Measurements from ENCODE around the gene LPCAT1. TPM values are rescaled to one million over a fixed set of nuclear protein-coding genes. Genes with fewer than 3 reads are reported as not detected.

The LPCAT1 gene
- total RNA-seq, 1 donor from 2014 or later, result 269 TPM

- no peak for DNase-seq
- no peak for TF ChIP-seq CTCF (IDR thresholded peaks at IDR 0.05)
- H3K27me3 Mint-ChIP-seq, result peaks cover 40% of the 10 kb centered on the region
- CTCF ChIA-PET, result no interaction called here
- H3K9me3 Mint-ChIP-seq, result peaks cover 7% of the 10 kb centered on the region
- intact Hi-C loops (cut with micrococcal nuclease), result no loop called here
- no peaks in the 10 kb centered on the region for H3K36me3 Mint-ChIP-seq (ENCODE audit: low read depth)
- POLR2A ChIA-PET, result no interaction called here
- H3K4me3 Mint-ChIP-seq, result no peak overlapping the region
- no peak overlapping the region for H3K27ac Mint-ChIP-seq
- H3K4me1 Mint-ChIP-seq, result no peaks in the 10 kb centered on the region
- ATAC-seq (ENCODE audit: low read depth), result no peak
Measured at GRCh38 chr5:1437876-1438559, 85.7 kb downstream of the LPCAT1 start.

GRCh38 chr5:1437226-1437829 is 86.4 kb downstream of the LPCAT1 start:
- ATAC-seq (ENCODE audit: low read depth), result no peak
- Mint-ChIP-seq H3K4me3 (no peak overlapping the region), H3K36me3 (ENCODE audit: low read depth) (no peaks in the 10 kb centered on the region), H3K4me1 (no peaks in the 10 kb centered on the region), H3K9me3 (peaks cover 7% of the 10 kb centered on the region), H3K27me3 (peaks cover 33% of the 10 kb centered on the region), H3K27ac (no peak overlapping the region)
- POLR2A ChIA-PET, result no interaction called here
- CTCF ChIA-PET, result no interaction called here
- no peak for TF ChIP-seq CTCF (IDR thresholded peaks at IDR 0.05)
- intact Hi-C loops (cut with micrococcal nuclease), result no loop called here
- DNase-seq, result no peak

- intact Hi-C loops (cut with micrococcal nuclease), result no loop called here
- TF ChIP-seq CTCF (IDR thresholded peaks at IDR 0.05), result no peak
- Mint-ChIP-seq H3K4me3 (no peak overlapping the region), H3K4me1 (no peaks in the 10 kb centered on the region), H3K27ac (no peak overlapping the region), H3K27me3 (peaks cover 29% of the 10 kb centered on the region), H3K9me3 (peaks cover 7% of the 10 kb centered on the region), H3K36me3 (ENCODE audit: low read depth) (no peaks in the 10 kb centered on the region)
- CTCF ChIA-PET, result no interaction called here
- no peak for ATAC-seq (ENCODE audit: low read depth)
- POLR2A ChIA-PET, result no interaction called here
- DNase-seq, result no peak
Measured at GRCh38 chr5:1436681-1437080, 87.1 kb downstream of the LPCAT1 start.

GRCh38 chr5:1436036-1436435 is 87.7 kb downstream of the LPCAT1 start:
- Mint-ChIP-seq H3K4me3 (no peak overlapping the region), H3K9me3 (peaks cover 7% of the 10 kb centered on the region), H3K4me1 (no peaks in the 10 kb centered on the region), H3K27ac (no peak overlapping the region), H3K27me3 (peaks cover 26% of the 10 kb centered on the region), H3K36me3 (ENCODE audit: low read depth) (no peaks in the 10 kb centered on the region)
- no peak for TF ChIP-seq CTCF (IDR thresholded peaks at IDR 0.05)
- CTCF ChIA-PET, result no interaction called here
- DNase-seq (no peak), ATAC-seq (ENCODE audit: low read depth) (no peak)
- POLR2A ChIA-PET, result no interaction called here
- intact Hi-C loops (cut with micrococcal nuclease), result no loop called here

- ChIA-PET POLR2A (no interaction called here), CTCF (no interaction called here)
- DNase-seq (no peak), ATAC-seq (ENCODE audit: low read depth) (no peak)
- Mint-ChIP-seq H3K36me3 (ENCODE audit: low read depth) (no peaks in the 10 kb centered on the region), H3K4me3 (no peak overlapping the region), H3K27me3 (peaks cover 23% of the 10 kb centered on the region), H3K4me1 (no peaks in the 10 kb centered on the region), H3K27ac (no peak overlapping the region), H3K9me3 (peaks cover 4% of the 10 kb centered on the region)
- TF ChIP-seq CTCF (IDR thresholded peaks at IDR 0.05), result no peak
- intact Hi-C loops (cut with micrococcal nuclease), result no loop called here
Measured at GRCh38 chr5:1435369-1435768, 88.4 kb downstream of the LPCAT1 start.
